GF-D8 (cell line): ENCODE results near the gene OGFOD3.
"Not testable (repeated sequence)": the region's sequence is repeated elsewhere in the genome, so short reads cannot be mapped to it uniquely, and the experiment has no call there.

ENCODE experiments used
- DNase-seq: peaks from one replicate; lab custom pipeline; 2025; lab: John Stamatoyannopoulos, UW

The OGFOD3 gene

GRCh38 chr17:82418001-82418986 is at the start of gene OGFOD3, which contains the start of gene HEXD:
OGFOD3 (minus strand) TSS chr17:82418586; CDS start chr17:82418485, 101 bp downstream.
HEXD (plus strand) TSS chr17:82418347; CDS start chr17:82419800, 1,453 bp downstream.
- peak; percentile 24 for DNase-seq

GRCh38 chr17:82465023-82465603 is 46.7 kb upstream of the OGFOD3 start:
- DNase-seq: no peak

- no peak for DNase-seq
Measured at GRCh38 chr17:82464567-82464929, 46.2 kb upstream of the OGFOD3 start.

- DNase-seq: no peak
Measured at GRCh38 chr17:82463925-82464566, 45.7 kb upstream of the OGFOD3 start.

- no peak for DNase-seq
Measured at GRCh38 chr17:82463391-82463790, 45.0 kb upstream of the OGFOD3 start.

- no peak for DNase-seq
Measured at GRCh38 chr17:82461827-82462524, 43.6 kb upstream of the OGFOD3 start.

- not testable (repeated sequence) for DNase-seq
Measured at GRCh38 chr17:82459936-82460335, 41.5 kb upstream of the OGFOD3 start.

GRCh38 chr17:82458885-82459424 is 40.6 kb upstream of the OGFOD3 start:
- no peak for DNase-seq

GRCh38 chr17:82458179-82458884 is 39.9 kb upstream of the OGFOD3 start, which contains the start of gene NARF:
NARF (plus strand) TSS chr17:82458741; CDS start chr17:82458804, 63 bp downstream.
- peak; percentile 90 for DNase-seq

- peak; percentile 82 for DNase-seq
Measured at GRCh38 chr17:82457929-82458178, 39.5 kb upstream of the OGFOD3 start.

- DNase-seq: peak; percentile 75
Measured at GRCh38 chr17:82457073-82457928, 38.9 kb upstream of the OGFOD3 start.

GRCh38 chr17:82453706-82454105 is 35.3 kb upstream of the OGFOD3 start:
- not testable (repeated sequence) for DNase-seq

- not testable (repeated sequence) for DNase-seq
Measured at GRCh38 chr17:82453151-82453550, 34.8 kb upstream of the OGFOD3 start.

GRCh38 chr17:82452162-82452561 is 33.8 kb upstream of the OGFOD3 start:
- DNase-seq: no peak

GRCh38 chr17:82450357-82451106 is 32.1 kb upstream of the OGFOD3 start, which contains the start of gene CYBC1:
CYBC1 (minus strand) TSS chr17:82450752; CDS start chr17:82449254, 1,498 bp downstream.
- peak; percentile 83 for DNase-seq

- DNase-seq: no peak
Measured at GRCh38 chr17:82449883-82450356, 31.5 kb upstream of the OGFOD3 start.

GRCh38 chr17:82449131-82449882 is 30.9 kb upstream of the OGFOD3 start:
- DNase-seq: peak; percentile 37

- DNase-seq: no peak
Measured at GRCh38 chr17:82447876-82448275, 29.5 kb upstream of the OGFOD3 start.
